HCT116 (cell line): ENCODE results near the gene AATF. TPM values are rescaled to one million over a fixed set of nuclear protein-coding genes. Genes with fewer than 3 reads are reported as not detected.

Experiments used
- ATAC-seq: fragments of 200-7000 bp; cut with Tn5 transposase; 2 replicates; pipeline ENCODE4 v1.9.1; 2020; ENCODE audit warnings: mild to moderate bottlenecking, moderate library complexity
- BruUV-seq: library from RNA; stranded (reverse); fragments of 400-500 nt; replicated peaks from 2 replicates; lab custom pipeline; 2021; lab: Mats Ljungman, UMichigan
- CTCF ChIA-PET: fragments of 300-600 bp; sonication (Branson Sonifier 250); formaldehyde crosslinking; loops from one replicate; lab custom pipeline; 2021; ENCODE audit warnings: antibody characterized with exemption; lab: Charles Lee
- POLR2A ChIA-PET: fragments of 300-600, 350-600 bp; sonication (Branson Sonifier 250); formaldehyde crosslinking; loops from one replicate; lab custom pipeline; 2021; ENCODE audit warnings: antibody characterized with exemption; lab: Charles Lee
- RAD21 ChIA-PET, 2 experiments: fragments of 300-600 bp; sonication (Branson Sonifier 250); formaldehyde crosslinking; loops; one replicate each; lab custom pipeline; 2023; ENCODE audit warnings: low total read pairs in 2 of 2; ENCODE audit not compliant: uncharacterized antibody in 2 of 2, unreplicated experiment in 2 of 2, low non-redundant PET in 1 of 2; lab: Charles Lee
- DNase-seq: peaks from one replicate; pipeline ENCODE4 v3.0.0-alpha.2; 2010; ENCODE audit warnings: low read depth, low spot score
- H2AFZ ChIP-seq: fragments of 200-600 bp; shearing (Covaris generic), sonication (generic); 2 replicates; pipeline ENCODE4 v1.6.1; 2017; ENCODE audit warnings: low read depth, mixed run types, mixed read lengths, antibody characterized with exemption, low read length; ENCODE audit not compliant: poor library complexity, severe bottlenecking
- H3K27ac ChIP-seq: 2 replicates; pipeline ENCODE4 v1.5.1; 2012; ENCODE audit warnings: low read depth, low read length
- H3K27me3 ChIP-seq: fragments of 200-600 bp; sonication (generic); 2 replicates; pipeline ENCODE4 v1.6.1; 2016; ENCODE audit warnings: mixed run types, low read length, mixed read lengths; ENCODE audit not compliant: insufficient read depth
- H3K36me3 ChIP-seq, 2 experiments: fragments of 200-500 bp in 1 of 2; fragments of 200-600 bp in 1 of 2; sonication (Bioruptor generic) in 1 of 2; sonication (generic) in 1 of 2; 2 replicates each; pipeline versions ENCODE4 v1.5.1 to v1.6.1; 2014 to 2016; ENCODE audit warnings: low read length in 2 of 2, inconsistent platforms in 1 of 2, mixed read lengths in 1 of 2, mixed run types in 1 of 2; ENCODE audit not compliant: insufficient read depth in 2 of 2, control insufficient read depth in 1 of 2
- H3K4me1 ChIP-seq, 2 experiments: fragments of 200-600 bp in 1 of 2; sonication (generic) in 1 of 2; 2 replicates each; pipeline versions ENCODE4 v1.5.1 to v1.6.1; 2012 to 2017; ENCODE audit warnings: low read length in 2 of 2, inconsistent platforms in 1 of 2, mild to moderate bottlenecking in 1 of 2, mixed read lengths in 1 of 2, mixed run types in 1 of 2, moderate library complexity in 1 of 2; ENCODE audit not compliant: insufficient read depth in 2 of 2, control insufficient read depth in 1 of 2
- H3K4me2 ChIP-seq: fragments of 200-600 bp; sonication (generic); 2 replicates; pipeline ENCODE4 v1.6.1; 2017; ENCODE audit warnings: mixed run types, low read length, mixed read lengths
- H3K4me3 ChIP-seq, 2 experiments: fragments of 200-600 bp in 1 of 2; sonication (generic) in 1 of 2; replicated peaks in 1 of 2; 2 replicates each; pipeline ENCODE4 v1.5.1; 2011 to 2016; ENCODE audit warnings: low read length in 2 of 2, control low read depth in 1 of 2, low read depth in 1 of 2, mild to moderate bottlenecking in 1 of 2, mixed read lengths in 1 of 2, mixed run types in 1 of 2
- H3K79me2 ChIP-seq: fragments of 200-600 bp; sonication (generic); 2 replicates; pipeline ENCODE4 v1.6.1; 2017; ENCODE audit warnings: mild to moderate bottlenecking, mixed run types, low read length, moderate library complexity, mixed read lengths; ENCODE audit not compliant: insufficient read depth
- H3K9ac ChIP-seq: fragments of 200-600 bp; sonication (generic); 2 replicates; pipeline ENCODE4 v1.6.1; 2016; ENCODE audit warnings: low read length, mixed read lengths
- H3K9me2 ChIP-seq: fragments of 200-600 bp; sonication (generic), shearing (Covaris generic); 2 replicates; pipeline ENCODE4 v1.6.1; 2017; ENCODE audit warnings: mixed run types, mild to moderate bottlenecking, moderate library complexity; ENCODE audit not compliant: insufficient read depth
- H3K9me3 ChIP-seq, 2 experiments: fragments of 200-500 bp in 1 of 2; fragments of 200-600 bp in 1 of 2; sonication (Bioruptor generic) in 1 of 2; sonication (generic) in 1 of 2; 2 replicates each; pipeline ENCODE4 v1.6.1; 2014 to 2017; ENCODE audit warnings: low read length in 2 of 2, mixed read lengths in 2 of 2, inconsistent platforms in 1 of 2, low read depth in 1 of 2, mild to moderate bottlenecking in 1 of 2, mixed run types in 1 of 2, moderate library complexity in 1 of 2; ENCODE audit not compliant: control insufficient read depth in 1 of 2, insufficient read depth in 1 of 2
- H4K20me1 ChIP-seq: fragments of 200-600 bp; sonication (generic), shearing (Covaris generic); 2 replicates; pipeline ENCODE4 v1.6.1; 2017; ENCODE audit warnings: mixed run types, mild to moderate bottlenecking, moderate library complexity; ENCODE audit not compliant: insufficient read depth
- EZH2 ChIP-seq: fragments of 200-600 bp; sonication (generic); IDR thresholded peaks from 2 replicates; pipeline ENCODE4 v1.6.1; 2017; ENCODE audit warnings: antibody characterized with exemption, mixed run types
- POLR2AphosphoS5 ChIP-seq: IDR thresholded peaks from 2 replicates; pipeline ENCODE4 v1.6.1; 2011; ENCODE audit warnings: mild to moderate bottlenecking, low read depth, low read length, moderate library complexity
- ZBTB33 ChIP-seq: IDR thresholded peaks from 2 replicates; pipeline ENCODE4 v1.6.1; 2011; ENCODE audit warnings: mild to moderate bottlenecking, low read length, moderate library complexity; ENCODE audit not compliant: insufficient replicate concordance; ENCODE audit errors: extremely low read depth
- ZNF274 ChIP-seq: fragments of 200-500 bp; sonication (Bioruptor generic); IDR thresholded peaks from 2 replicates; pipeline ENCODE4 v1.6.1; 2014; ENCODE audit warnings: mild to moderate bottlenecking, low read depth, low read length, inconsistent platforms
- intact Hi-C: fragments of 100-400 bp; cut with micrococcal nuclease; formaldehyde crosslinking; loops from 2 replicates; pipeline ENCODE4 v1.10.0; 2022
- total RNA-seq: library from RNA; stranded (reverse); gene quantifications from one replicate; pipeline ENCODE4 v1.2.1, GENCODE V29; 2021; ENCODE audit not compliant: unreplicated experiment

Gene AATF
- total RNA-seq, 1 experiment from 2014 or later: 105 TPM

DNA sequence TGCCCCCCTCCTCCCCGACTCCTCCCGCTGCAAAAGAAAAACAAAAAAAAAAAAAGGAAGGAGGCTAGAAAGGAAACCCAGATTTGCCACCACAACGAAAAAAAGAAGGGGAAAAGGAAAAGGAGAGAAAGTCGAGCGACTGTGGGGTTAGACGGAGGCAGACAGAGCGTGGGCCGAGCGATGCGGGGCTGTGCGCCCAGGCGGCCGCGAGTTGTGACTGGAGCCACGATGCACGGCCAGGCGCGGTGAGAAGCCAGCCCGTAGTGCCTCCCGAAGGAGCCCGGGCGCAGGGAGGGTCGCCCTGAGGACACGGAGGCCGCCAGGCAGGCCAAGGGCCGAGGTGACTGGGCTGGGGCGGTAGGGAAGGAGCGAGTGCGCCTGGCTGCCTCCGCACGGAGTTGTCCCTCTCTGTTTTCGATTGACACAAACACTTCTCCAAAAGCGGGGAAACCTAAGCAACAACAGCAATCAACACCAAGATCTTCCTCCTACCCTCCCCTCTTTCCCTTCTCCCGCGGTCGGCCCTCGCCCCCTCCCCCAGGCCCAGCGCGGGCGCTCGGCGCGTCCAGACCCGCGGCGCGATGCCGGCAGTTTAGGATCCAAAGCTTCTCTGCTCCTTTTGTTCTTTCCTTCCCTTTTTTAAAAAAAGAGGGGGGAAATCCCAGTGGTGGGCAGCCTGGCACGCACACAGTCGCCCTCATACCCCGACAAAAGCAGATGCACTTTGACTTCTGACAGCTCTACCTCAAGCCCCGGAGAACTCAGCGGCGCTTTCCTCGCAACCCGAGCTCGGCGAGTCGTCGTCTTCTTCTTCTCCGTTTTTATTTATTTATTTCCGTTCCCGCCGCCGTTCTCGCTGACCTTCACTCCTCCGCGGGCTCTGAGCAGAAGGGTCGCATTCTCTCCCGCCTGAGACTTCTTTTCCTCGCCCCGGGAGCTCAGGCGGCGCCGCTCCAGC is 11.5 kb upstream of the AATF start, which contains the start of gene LHX1 (continued):
- no peak for TF ChIP-seq ZBTB33
- TF ChIP-seq, all 23 proteins: peak for 0

DNA sequence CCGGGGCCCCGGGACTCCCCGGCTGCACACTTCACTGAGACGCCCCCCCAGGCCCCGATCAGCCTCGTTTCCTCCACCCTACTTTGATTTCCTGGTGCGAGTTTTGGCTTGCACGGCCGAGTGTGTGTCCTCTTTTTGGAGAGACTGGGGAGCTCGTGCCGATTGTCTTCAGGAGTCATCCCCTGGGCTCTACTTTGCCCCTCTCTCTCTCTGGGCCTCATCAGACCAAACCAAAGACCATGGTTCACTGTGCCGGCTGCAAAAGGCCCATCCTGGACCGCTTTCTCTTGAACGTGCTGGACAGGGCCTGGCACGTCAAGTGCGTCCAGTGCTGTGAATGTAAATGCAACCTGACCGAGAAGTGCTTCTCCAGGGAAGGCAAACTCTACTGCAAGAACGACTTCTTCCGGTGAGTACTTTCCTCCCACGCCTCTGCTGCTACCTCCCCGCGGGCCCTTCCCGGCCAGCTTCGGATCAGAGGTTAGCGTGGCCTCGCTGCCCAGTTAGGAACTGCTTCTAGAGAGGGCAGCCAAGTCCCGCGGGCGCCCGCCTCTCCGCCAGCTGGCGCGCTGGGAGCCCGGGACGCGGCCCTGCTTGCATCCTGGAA is 10.7 kb upstream of the AATF start:
- no peak overlapping the region for H3K4me2 ChIP-seq

More for the DNA sequence above, 10.7 kb upstream of the AATF start:
- Histone ChIP-seq H3K27me3 (no peaks in the 10 kb centered on the region), H3K4me3 (no peak overlapping the region), H3K27ac (no peak overlapping the region), H3K36me3 (no peaks in the 10 kb centered on the region), H3K79me2 (no peaks in the 10 kb centered on the region), H3K4me1 (peaks cover 2 to 13% of the 10 kb centered on the region in 2 experiments; a peak in 2 of 4 replicates), H3K9ac (no peak overlapping the region), H4K20me1 (no peaks in the 10 kb centered on the region), H2AFZ (no peak overlapping the region)
- no TSS peak for BruUV-seq
- ChIA-PET POLR2A (no interaction called here), RAD21 (no interaction called here)
- no peak for ATAC-seq
- DNase-seq: no peak
- intact Hi-C loops: no loop called here
- TF ChIP-seq ZBTB33: no peak
- no peak for TF ChIP-seq ZNF274
- no peak for TF ChIP-seq POLR2AphosphoS5
- no peak for TF ChIP-seq EZH2
- TF ChIP-seq, all 23 proteins: peak for 0
- Histone ChIP-seq H3K9me2 (no peaks in the 10 kb centered on the region), H3K9me3 (no peaks in the 10 kb centered on the region)
- CTCF ChIA-PET: no interaction called here
